ENCODE results near the gene SBNO1.

Gene SBNO1

GRCh38 chr12:123356159-123356670, 8.4 kb downstream of the SBNO1 start:
- H3K4me3 ChIP-seq (ENCODE audit: low read depth in 1 of 5, low read length in 5 of 5): no peak overlapping the region
- H3K4me1 ChIP-seq (ENCODE audit: control insufficient read depth in 5 of 5, insufficient read depth in 5 of 5, low read length in 5 of 5): peaks cover 0 to 4% (median 0%) of the 10 kb centered on the region in 5 donors
- H3K27me3 ChIP-seq (ENCODE audit: control insufficient read depth in 5 of 5, insufficient read depth in 4 of 5, low read length in 5 of 5): no peaks in the 10 kb centered on the region

DNA sequence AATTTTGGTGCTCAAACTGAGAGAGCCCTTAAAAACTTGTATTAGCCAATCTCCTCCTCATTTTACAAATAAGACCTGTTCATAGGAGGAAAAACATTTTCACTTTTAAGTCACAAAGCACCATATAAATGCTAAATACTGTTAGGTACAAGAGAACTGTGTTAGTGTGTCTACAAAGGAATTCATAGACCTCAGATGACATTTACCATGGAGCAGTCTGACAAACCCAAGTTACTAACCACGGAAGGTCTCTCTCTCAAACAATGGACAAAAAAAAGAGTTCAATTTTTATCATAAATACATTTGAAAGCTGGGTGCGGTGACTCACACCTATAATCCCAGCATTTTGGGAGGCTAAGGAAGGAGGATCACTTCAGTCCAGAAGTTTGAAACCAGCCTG, 10.0 kb downstream of the SBNO1 start:
- no peaks in the 10 kb centered on the region for H3K27me3 ChIP-seq (ENCODE audit: control insufficient read depth in 5 of 5, insufficient read depth in 4 of 5, low read length in 5 of 5)
- H3K9ac ChIP-seq (ENCODE audit: low read length in 5 of 5): no peak overlapping the region
- no peaks in the 10 kb centered on the region for H3K9me3 ChIP-seq (ENCODE audit: control insufficient read depth in 5 of 5, low read length in 5 of 5)
- H3K4me3 ChIP-seq (ENCODE audit: low read depth in 1 of 5, low read length in 5 of 5): no peak overlapping the region
- peaks cover 0 to 4% (median 3%) of the 10 kb centered on the region in 5 donors for H3K36me3 ChIP-seq (ENCODE audit: control insufficient read depth in 5 of 5, insufficient read depth in 5 of 5, low read length in 5 of 5)
- H3K27ac ChIP-seq (ENCODE audit: low read depth, low read length): no peak overlapping the region
- peaks cover 0 to 4% (median 0%) of the 10 kb centered on the region in 5 donors for H3K4me1 ChIP-seq (ENCODE audit: control insufficient read depth in 5 of 5, insufficient read depth in 5 of 5, low read length in 5 of 5)

More at GRCh38 chr12:123356159-123356670, 8.4 kb downstream of the SBNO1 start:
- Histone ChIP-seq H3K27ac (ENCODE audit: low read depth, low read length) (no peak overlapping the region), H3K9me3 (ENCODE audit: control insufficient read depth in 5 of 5, low read length in 5 of 5) (no peaks in the 10 kb centered on the region), H3K9ac (ENCODE audit: low read length in 5 of 5) (no peak overlapping the region), H3K36me3 (ENCODE audit: control insufficient read depth in 5 of 5, insufficient read depth in 5 of 5, low read length in 5 of 5) (peaks cover 0 to 4% (median 0%) of the 10 kb centered on the region in 5 donors)

GRCh38 chr12:123351349-123351748, 13.3 kb downstream of the SBNO1 start:
- Histone ChIP-seq H3K4me3 (ENCODE audit: low read depth in 1 of 5, low read length in 5 of 5) (no peak overlapping the region), H3K9me3 (ENCODE audit: control insufficient read depth in 5 of 5, low read length in 5 of 5) (no peaks in the 10 kb centered on the region), H3K27ac (ENCODE audit: low read depth, low read length) (no peak overlapping the region), H3K4me1 (ENCODE audit: control insufficient read depth in 5 of 5, insufficient read depth in 5 of 5, low read length in 5 of 5) (peaks cover 0 to 4% (median 0%) of the 10 kb centered on the region in 5 donors), H3K27me3 (ENCODE audit: control insufficient read depth in 5 of 5, insufficient read depth in 4 of 5, low read length in 5 of 5) (no peaks in the 10 kb centered on the region), H3K36me3 (ENCODE audit: control insufficient read depth in 5 of 5, insufficient read depth in 5 of 5, low read length in 5 of 5) (peaks cover 2 to 21% (median 10%) of the 10 kb centered on the region in 5 donors), H3K9ac (ENCODE audit: low read length in 5 of 5) (no peak overlapping the region)

- no peak overlapping the region for H3K9ac ChIP-seq (ENCODE audit: low read length in 5 of 5)
- H3K36me3 ChIP-seq (ENCODE audit: control insufficient read depth in 5 of 5, insufficient read depth in 5 of 5, low read length in 5 of 5): peaks cover 11 to 59% (median 38%) of the 10 kb centered on the region in 5 donors
- no peak overlapping the region for H3K4me3 ChIP-seq (ENCODE audit: low read depth in 1 of 5, low read length in 5 of 5)
- no peaks in the 10 kb centered on the region for H3K9me3 ChIP-seq (ENCODE audit: control insufficient read depth in 5 of 5, low read length in 5 of 5)
- H3K4me1 ChIP-seq (ENCODE audit: control insufficient read depth in 5 of 5, insufficient read depth in 5 of 5, low read length in 5 of 5): peaks cover 0 to 3% (median 0%) of the 10 kb centered on the region in 5 donors
- H3K27me3 ChIP-seq (ENCODE audit: control insufficient read depth in 5 of 5, insufficient read depth in 4 of 5, low read length in 5 of 5): no peaks in the 10 kb centered on the region
- no peak overlapping the region for H3K27ac ChIP-seq (ENCODE audit: low read depth, low read length)
Measured at GRCh38 chr12:123346946-123347345, 17.7 kb downstream of the SBNO1 start.

DNA sequence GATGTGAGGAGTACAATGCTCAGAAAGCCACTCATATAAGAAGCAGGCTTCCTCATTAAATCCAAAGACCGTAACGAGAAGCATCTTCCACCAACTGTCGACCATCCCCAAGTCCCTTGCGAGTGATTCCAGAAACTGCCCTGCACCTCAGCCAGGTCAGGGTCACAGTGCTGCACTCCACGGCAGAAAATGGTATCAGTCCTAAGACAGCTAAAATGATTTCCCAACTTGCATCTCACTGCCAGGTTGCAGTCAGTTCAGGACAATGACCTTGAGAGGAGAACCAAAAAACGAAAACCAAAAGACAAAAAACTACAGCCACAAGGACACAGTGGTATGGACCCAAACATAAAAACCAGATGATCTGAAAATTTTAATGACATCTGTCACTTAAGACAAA, 20.6 kb downstream of the SBNO1 start:
- Histone ChIP-seq H3K4me1 (ENCODE audit: control insufficient read depth in 5 of 5, insufficient read depth in 5 of 5, low read length in 5 of 5) (peaks cover 0 to 3% (median 0%) of the 10 kb centered on the region in 5 donors), H3K4me3 (ENCODE audit: low read depth in 1 of 5, low read length in 5 of 5) (no peak overlapping the region), H3K36me3 (ENCODE audit: control insufficient read depth in 5 of 5, insufficient read depth in 5 of 5, low read length in 5 of 5) (peaks cover 22 to 72% (median 50%) of the 10 kb centered on the region in 5 donors), H3K9ac (ENCODE audit: low read length in 5 of 5) (no peak overlapping the region), H3K9me3 (ENCODE audit: control insufficient read depth in 5 of 5, low read length in 5 of 5) (no peaks in the 10 kb centered on the region), H3K27me3 (ENCODE audit: control insufficient read depth in 5 of 5, insufficient read depth in 4 of 5, low read length in 5 of 5) (no peaks in the 10 kb centered on the region), H3K27ac (ENCODE audit: low read depth, low read length) (no peak overlapping the region)

DNA sequence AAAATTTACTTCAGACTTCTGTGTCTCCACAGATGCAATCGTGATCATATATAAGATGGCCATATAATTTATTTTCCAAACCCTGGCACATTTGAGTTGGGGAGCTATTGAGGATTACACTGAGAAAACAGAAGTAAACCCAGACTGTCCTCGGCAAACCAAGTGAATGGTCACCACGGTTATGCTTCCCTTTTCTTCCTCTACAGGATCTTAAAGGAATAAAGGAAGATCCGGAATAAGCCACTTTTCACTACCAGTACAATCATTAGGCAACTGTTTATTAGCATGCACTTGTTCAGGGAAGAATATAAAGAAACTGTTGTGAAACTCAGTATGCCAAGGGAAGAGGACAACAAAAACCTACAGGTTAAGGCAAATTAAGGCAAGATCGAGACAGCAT, 27.6 kb downstream of the SBNO1 start:
- H3K9me3 ChIP-seq (ENCODE audit: control insufficient read depth in 5 of 5, low read length in 5 of 5): no peaks in the 10 kb centered on the region
- no peak overlapping the region for H3K27ac ChIP-seq (ENCODE audit: low read depth, low read length)
- no peaks in the 10 kb centered on the region for H3K27me3 ChIP-seq (ENCODE audit: control insufficient read depth in 5 of 5, insufficient read depth in 4 of 5, low read length in 5 of 5)
- no peaks in the 10 kb centered on the region for H3K4me1 ChIP-seq (ENCODE audit: control insufficient read depth in 5 of 5, insufficient read depth in 5 of 5, low read length in 5 of 5)
- H3K4me3 ChIP-seq (ENCODE audit: low read depth in 1 of 5, low read length in 5 of 5): no peak overlapping the region
- H3K9ac ChIP-seq (ENCODE audit: low read length in 5 of 5): no peak overlapping the region
- peaks cover 24 to 58% (median 42%) of the 10 kb centered on the region in 5 donors for H3K36me3 ChIP-seq (ENCODE audit: control insufficient read depth in 5 of 5, insufficient read depth in 5 of 5, low read length in 5 of 5)

GRCh38 chr12:123336530-123336929, 28.1 kb downstream of the SBNO1 start:
- H3K9me3 ChIP-seq (ENCODE audit: control insufficient read depth in 5 of 5, low read length in 5 of 5): no peaks in the 10 kb centered on the region
- H3K36me3 ChIP-seq (ENCODE audit: control insufficient read depth in 5 of 5, insufficient read depth in 5 of 5, low read length in 5 of 5): peaks cover 24 to 63% (median 45%) of the 10 kb centered on the region in 5 donors
- no peak overlapping the region for H3K4me3 ChIP-seq (ENCODE audit: low read depth in 1 of 5, low read length in 5 of 5)
- H3K27ac ChIP-seq (ENCODE audit: low read depth, low read length): no peak overlapping the region
- H3K4me1 ChIP-seq (ENCODE audit: control insufficient read depth in 5 of 5, insufficient read depth in 5 of 5, low read length in 5 of 5): no peaks in the 10 kb centered on the region
- no peak overlapping the region for H3K9ac ChIP-seq (ENCODE audit: low read length in 5 of 5)
- no peaks in the 10 kb centered on the region for H3K27me3 ChIP-seq (ENCODE audit: control insufficient read depth in 5 of 5, insufficient read depth in 4 of 5, low read length in 5 of 5)

- Histone ChIP-seq H3K9ac (ENCODE audit: low read length in 5 of 5) (no peak overlapping the region), H3K4me1 (ENCODE audit: control insufficient read depth in 5 of 5, insufficient read depth in 5 of 5, low read length in 5 of 5) (no peaks in the 10 kb centered on the region), H3K27me3 (ENCODE audit: control insufficient read depth in 5 of 5, insufficient read depth in 4 of 5, low read length in 5 of 5) (no peaks in the 10 kb centered on the region), H3K27ac (ENCODE audit: low read depth, low read length) (no peak overlapping the region), H3K9me3 (ENCODE audit: control insufficient read depth in 5 of 5, low read length in 5 of 5) (no peaks in the 10 kb centered on the region), H3K4me3 (ENCODE audit: low read depth in 1 of 5, low read length in 5 of 5) (no peak overlapping the region), H3K36me3 (ENCODE audit: control insufficient read depth in 5 of 5, insufficient read depth in 5 of 5, low read length in 5 of 5) (peaks cover 21 to 64% (median 49%) of the 10 kb centered on the region in 5 donors)
Measured at GRCh38 chr12:123335490-123335889, 29.2 kb downstream of the SBNO1 start.

GRCh38 chr12:123329799-123330198, 34.8 kb downstream of the SBNO1 start:
- H3K27ac ChIP-seq (ENCODE audit: low read depth, low read length): no peak overlapping the region
- H3K4me1 ChIP-seq (ENCODE audit: control insufficient read depth in 5 of 5, insufficient read depth in 5 of 5, low read length in 5 of 5): no peaks in the 10 kb centered on the region
- no peak overlapping the region for H3K9ac ChIP-seq (ENCODE audit: low read length in 5 of 5)
- H3K36me3 ChIP-seq (ENCODE audit: control insufficient read depth in 5 of 5, insufficient read depth in 5 of 5, low read length in 5 of 5): peaks cover 45 to 77% (median 71%) of the 10 kb centered on the region in 5 donors
- H3K4me3 ChIP-seq (ENCODE audit: low read depth in 1 of 5, low read length in 5 of 5): no peak overlapping the region
- H3K27me3 ChIP-seq (ENCODE audit: control insufficient read depth in 5 of 5, insufficient read depth in 4 of 5, low read length in 5 of 5): no peaks in the 10 kb centered on the region
- H3K9me3 ChIP-seq (ENCODE audit: control insufficient read depth in 5 of 5, low read length in 5 of 5): no peaks in the 10 kb centered on the region

DNA sequence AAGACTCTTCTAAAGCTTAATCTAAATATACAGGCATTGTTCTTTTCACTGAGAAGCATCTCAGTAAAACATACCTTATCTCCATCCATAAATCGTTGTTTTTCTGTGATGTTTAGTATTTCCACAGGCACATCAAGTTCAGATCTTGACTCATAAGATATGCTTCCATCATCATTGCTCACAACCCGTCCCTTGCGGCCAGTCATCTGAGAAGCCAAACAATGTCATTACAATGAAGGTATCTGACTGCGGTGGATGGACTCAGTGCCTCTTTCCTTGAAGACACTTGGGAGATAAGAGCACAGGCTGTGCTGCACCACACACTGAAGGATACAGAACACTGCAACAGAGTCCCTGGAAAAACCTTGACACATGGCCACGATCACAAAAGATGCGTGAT, 44.8 kb downstream of the SBNO1 start:
- H3K9me3 ChIP-seq (ENCODE audit: control insufficient read depth in 5 of 5, low read length in 5 of 5): no peaks in the 10 kb centered on the region
- H3K4me1 ChIP-seq (ENCODE audit: control insufficient read depth in 5 of 5, insufficient read depth in 5 of 5, low read length in 5 of 5): no peaks in the 10 kb centered on the region
- H3K27me3 ChIP-seq (ENCODE audit: control insufficient read depth in 5 of 5, insufficient read depth in 4 of 5, low read length in 5 of 5): no peaks in the 10 kb centered on the region
- H3K36me3 ChIP-seq (ENCODE audit: control insufficient read depth in 5 of 5, insufficient read depth in 5 of 5, low read length in 5 of 5): peaks cover 45 to 98% (median 85%) of the 10 kb centered on the region in 5 donors
- no peak overlapping the region for H3K9ac ChIP-seq (ENCODE audit: low read length in 5 of 5)
- H3K27ac ChIP-seq (ENCODE audit: low read depth, low read length): no peak overlapping the region
- no peak overlapping the region for H3K4me3 ChIP-seq (ENCODE audit: low read depth in 1 of 5, low read length in 5 of 5)

All from subcutaneous abdominal adipose tissue (tissue), 5 donors.